22Rv1 (cell line): ENCODE measurements around the gene OXT.

Experiments used
- ZFX ChIP-seq: fragments of 450-650 bp; IDR thresholded peaks from 2 replicates; pipeline ENCODE4 v1.6.1; 2017; ENCODE audit warnings: antibody characterized with exemption, borderline replicate concordance
- TF ChIP-seq, protein P1 (sequence below): fragments of 450-650 bp; IDR thresholded peaks from 2 replicates; pipeline ENCODE4 v1.5.1; 2017; ENCODE audit warnings: mild to moderate bottlenecking

DNA sequence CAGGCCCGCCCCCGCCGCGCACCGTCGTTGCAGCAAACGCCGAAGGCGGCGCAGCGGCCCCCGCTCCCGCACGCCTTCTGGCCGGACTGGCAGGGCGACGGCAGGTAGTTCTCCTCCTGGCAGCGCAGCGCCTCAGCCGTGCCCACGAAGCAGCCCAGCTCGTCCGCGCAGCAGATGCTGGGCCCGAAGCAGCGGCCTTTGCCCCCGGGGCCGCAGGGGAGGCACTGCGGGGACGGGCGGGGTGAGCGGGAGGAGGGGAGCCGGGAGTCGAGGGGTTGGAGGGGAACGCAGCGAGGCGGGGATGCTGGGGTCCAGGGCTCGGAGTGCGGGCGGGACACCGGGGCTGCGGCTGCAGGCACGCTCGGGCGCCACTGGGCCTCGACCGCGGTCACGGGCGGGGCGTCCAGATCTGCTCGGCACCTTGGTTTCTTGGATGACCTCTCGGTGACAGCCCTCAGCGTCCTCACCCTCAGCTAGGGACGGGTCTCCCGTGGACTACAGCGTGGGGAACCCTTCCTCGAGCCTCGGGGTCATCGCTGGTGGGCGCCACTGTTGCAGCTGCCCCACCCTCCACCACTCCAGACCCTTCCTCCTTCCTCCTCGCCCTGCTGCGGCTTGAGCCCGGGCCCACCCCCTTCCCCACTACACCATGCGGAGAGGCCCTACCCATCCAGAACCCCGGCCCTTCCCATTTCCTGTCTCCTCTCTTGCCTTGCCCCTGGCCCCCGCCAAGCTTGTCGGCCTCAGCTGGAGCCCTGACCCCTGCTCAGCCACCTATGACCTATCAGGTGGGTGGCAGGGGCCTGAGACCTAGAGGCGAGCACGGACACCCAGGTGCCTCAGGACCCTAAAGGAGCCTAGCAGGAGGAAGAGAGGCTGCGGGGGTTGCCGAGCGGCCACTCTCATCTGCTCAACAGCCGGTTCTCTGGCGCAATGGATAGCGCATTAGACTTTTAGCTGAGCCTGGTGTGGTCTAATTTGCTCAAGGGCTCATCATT is 11.8 kb downstream of the OXT start:
- TF ChIP-seq, protein P1, sequence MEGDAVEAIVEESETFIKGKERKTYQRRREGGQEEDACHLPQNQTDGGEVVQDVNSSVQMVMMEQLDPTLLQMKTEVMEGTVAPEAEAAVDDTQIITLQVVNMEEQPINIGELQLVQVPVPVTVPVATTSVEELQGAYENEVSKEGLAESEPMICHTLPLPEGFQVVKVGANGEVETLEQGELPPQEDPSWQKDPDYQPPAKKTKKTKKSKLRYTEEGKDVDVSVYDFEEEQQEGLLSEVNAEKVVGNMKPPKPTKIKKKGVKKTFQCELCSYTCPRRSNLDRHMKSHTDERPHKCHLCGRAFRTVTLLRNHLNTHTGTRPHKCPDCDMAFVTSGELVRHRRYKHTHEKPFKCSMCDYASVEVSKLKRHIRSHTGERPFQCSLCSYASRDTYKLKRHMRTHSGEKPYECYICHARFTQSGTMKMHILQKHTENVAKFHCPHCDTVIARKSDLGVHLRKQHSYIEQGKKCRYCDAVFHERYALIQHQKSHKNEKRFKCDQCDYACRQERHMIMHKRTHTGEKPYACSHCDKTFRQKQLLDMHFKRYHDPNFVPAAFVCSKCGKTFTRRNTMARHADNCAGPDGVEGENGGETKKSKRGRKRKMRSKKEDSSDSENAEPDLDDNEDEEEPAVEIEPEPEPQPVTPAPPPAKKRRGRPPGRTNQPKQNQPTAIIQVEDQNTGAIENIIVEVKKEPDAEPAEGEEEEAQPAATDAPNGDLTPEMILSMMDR: no peak
- TF ChIP-seq ZFX: no peak
